ACC112 (cell line): ENCODE measurements around the gene USP22.
A peak's percentile ranks its signal among the peaks of the same experiment; 100 is the strongest.

Experiments used
- H2AFZ ChIP-seq: fragments of 200-600 bp; sonication (generic); one replicate; pipeline ENCODE4 v1.6.0; 2017; ENCODE audit warnings: antibody characterized with exemption, low read length; ENCODE audit not compliant: unreplicated experiment
- H3K27ac ChIP-seq: fragments of 200-600 bp; sonication (generic); 2 replicates; pipeline ENCODE4 v1.5.1; 2014; ENCODE audit warnings: low read depth, mild to moderate bottlenecking, antibody characterized with exemption, low read length, moderate library complexity
- H3K27me3 ChIP-seq: fragments of 200-600 bp; sonication (generic); 2 replicates; pipeline ENCODE4 v1.6.1; 2014; ENCODE audit warnings: mild to moderate bottlenecking, antibody characterized with exemption, low read length, moderate library complexity, mixed read lengths; ENCODE audit not compliant: insufficient read depth
- H3K36me3 ChIP-seq: fragments of 200-600 bp; sonication (generic); 2 replicates; pipeline ENCODE4 v1.6.1; 2016; ENCODE audit warnings: mild to moderate bottlenecking, antibody characterized with exemption, low read length, moderate library complexity, mixed read lengths; ENCODE audit not compliant: insufficient read depth
- H3K4me1 ChIP-seq: fragments of 200-600 bp; sonication (generic); one replicate; pipeline ENCODE4 v1.6.1; 2016; ENCODE audit warnings: low read length, mixed read lengths; ENCODE audit not compliant: insufficient read depth, unreplicated experiment, control insufficient read depth
- H3K4me3 ChIP-seq: fragments of 200-600 bp; sonication (generic); 2 replicates; pipeline ENCODE4 v1.5.1; 2014; ENCODE audit warnings: mild to moderate bottlenecking, low read depth, low read length
- H3K79me2 ChIP-seq: fragments of 200-600 bp; sonication (generic); one replicate; pipeline ENCODE4 v1.6.0; 2016; ENCODE audit warnings: low read length; ENCODE audit not compliant: control insufficient read depth, unreplicated experiment, insufficient read depth

The USP22 gene

DNA sequence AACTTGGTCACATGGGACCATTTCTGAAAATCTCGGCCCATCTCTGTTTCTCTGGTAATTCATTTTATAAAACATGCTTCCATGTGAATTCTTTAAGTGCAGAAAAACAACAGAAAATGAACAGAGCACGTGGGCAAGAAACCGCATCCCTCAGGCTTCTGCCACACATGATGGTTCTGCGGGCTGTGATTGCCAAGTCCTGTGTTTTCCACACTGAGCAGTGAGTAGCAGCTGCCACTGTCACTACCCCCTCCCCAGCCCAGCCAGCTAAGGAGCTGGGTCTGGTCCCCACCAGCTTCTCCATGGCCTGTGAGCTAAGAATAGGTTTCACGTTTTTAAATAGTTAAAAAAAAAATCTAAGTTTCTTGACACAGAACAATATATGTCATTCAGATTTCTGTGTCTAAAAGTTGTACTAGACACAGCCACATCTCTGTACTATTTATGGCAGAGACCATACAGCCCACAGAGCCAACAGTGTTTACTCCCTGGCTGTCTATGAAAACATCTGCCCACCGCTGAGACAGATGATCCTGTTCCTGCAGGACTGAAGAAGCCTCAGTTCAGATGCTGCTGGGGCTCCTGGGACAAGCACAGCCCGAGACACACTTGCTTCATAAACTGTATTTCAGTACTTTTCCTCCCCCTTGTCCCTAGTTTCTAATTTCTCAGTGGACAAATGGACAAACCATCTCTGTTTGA is 41.5 kb downstream of the USP22 start:
- no peak overlapping the region for H2AFZ ChIP-seq
- H3K36me3 ChIP-seq, result peaks cover 19% of the 10 kb centered on the region; the same call in 1 of the 2 replicates
- no peaks in the 10 kb centered on the region for H3K79me2 ChIP-seq
- H3K4me1 ChIP-seq, result peaks cover 12% of the 10 kb centered on the region
- H3K27ac ChIP-seq, result no peak overlapping the region
- no peak overlapping the region for H3K4me3 ChIP-seq
- H3K27me3 ChIP-seq, result no peaks in the 10 kb centered on the region

GRCh38 chr17:20999841-21000532 is 42.8 kb downstream of the USP22 start:
- H3K36me3 ChIP-seq, result peaks cover 11% of the 10 kb centered on the region; the same call in 1 of the 2 replicates
- H2AFZ ChIP-seq, result no peak overlapping the region
- peak overlapping the region; percentile 41 for H3K27ac ChIP-seq
- no peaks in the 10 kb centered on the region for H3K79me2 ChIP-seq
- no peaks in the 10 kb centered on the region for H3K27me3 ChIP-seq
- peaks cover 12% of the 10 kb centered on the region for H3K4me1 ChIP-seq
- no peak overlapping the region for H3K4me3 ChIP-seq

GRCh38 chr17:20999044-20999573 is 43.7 kb downstream of the USP22 start:
- H3K27ac ChIP-seq, result peak overlapping the region; percentile 41
- no peak overlapping the region for H3K4me3 ChIP-seq
- H3K27me3 ChIP-seq, result no peaks in the 10 kb centered on the region
- H3K79me2 ChIP-seq, result no peaks in the 10 kb centered on the region
- no peak overlapping the region for H2AFZ ChIP-seq
- peaks cover 5% of the 10 kb centered on the region; the same call in 1 of the 2 replicates for H3K36me3 ChIP-seq
- H3K4me1 ChIP-seq, result peaks cover 12% of the 10 kb centered on the region

DNA sequence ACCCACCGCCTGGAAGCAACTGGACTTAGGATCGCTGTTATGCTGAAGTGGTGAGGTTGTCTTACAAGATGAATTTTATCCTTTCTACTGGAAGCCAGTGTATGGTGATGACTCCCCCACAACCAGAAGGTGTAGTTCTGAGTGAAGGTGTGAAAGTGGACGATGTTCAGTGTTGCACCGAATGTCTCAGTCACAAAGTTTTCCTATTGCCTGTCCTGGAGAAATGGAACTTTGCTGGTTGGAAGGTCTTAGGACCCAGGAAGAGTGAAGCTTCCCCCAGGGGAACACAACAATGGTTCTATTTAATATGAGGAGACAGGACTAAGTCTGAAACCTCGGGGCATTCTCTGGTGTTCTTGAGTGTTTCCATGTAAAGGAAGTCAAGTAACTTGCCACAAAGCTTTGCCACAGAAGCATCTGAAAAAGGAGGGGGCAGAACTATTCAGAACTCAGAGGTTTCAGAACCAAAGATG is 44.2 kb downstream of the USP22 start:
- Histone ChIP-seq H3K27me3 (no peaks in the 10 kb centered on the region), H3K79me2 (no peaks in the 10 kb centered on the region), H3K4me3 (no peak overlapping the region), H3K36me3 (peaks cover 5% of the 10 kb centered on the region; the same call in 1 of the 2 replicates), H3K4me1 (peaks cover 12% of the 10 kb centered on the region), H2AFZ (no peak overlapping the region), H3K27ac (no peak overlapping the region)

DNA sequence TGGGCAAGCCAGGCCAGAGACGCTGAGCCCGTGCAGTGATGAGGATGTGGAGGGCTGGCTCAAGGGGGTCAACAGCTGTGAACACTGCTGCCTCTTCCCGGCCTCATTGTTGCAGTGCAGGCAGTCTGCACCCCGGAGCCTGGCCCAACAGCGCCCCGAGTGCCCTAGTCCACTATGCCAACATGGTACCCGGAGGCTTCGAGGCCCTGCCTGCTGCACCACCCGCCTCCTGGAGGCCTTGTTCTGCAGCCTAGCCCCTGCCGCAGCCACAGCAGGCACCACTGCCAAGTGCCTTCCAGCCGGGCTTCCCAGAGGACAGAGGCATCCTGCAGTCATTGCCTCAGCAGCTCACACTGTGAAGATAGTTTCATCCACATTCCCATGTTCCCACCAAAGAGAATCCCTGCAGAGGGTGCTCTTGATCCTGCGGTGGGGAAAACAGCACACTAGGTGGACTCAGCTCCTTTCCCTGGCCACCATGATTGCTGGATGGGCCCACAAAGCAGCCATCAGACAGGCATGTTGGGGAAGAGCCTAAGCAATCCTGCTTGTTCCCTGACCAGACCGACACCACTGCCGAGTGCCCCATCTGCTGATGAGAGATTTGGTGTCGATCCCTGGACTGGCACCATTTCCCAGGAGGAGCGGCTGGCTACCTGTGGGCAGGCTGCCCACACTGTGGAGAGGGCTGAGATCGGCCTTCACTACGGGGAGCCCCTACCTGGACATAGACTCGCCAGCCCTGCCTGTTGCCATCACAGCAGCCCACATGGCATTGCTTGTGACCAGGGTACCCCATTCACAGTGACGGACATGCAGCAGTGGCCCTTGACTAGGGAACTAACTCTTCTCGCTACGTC is 44.9 kb downstream of the USP22 start:
- peaks cover 15% of the 10 kb centered on the region for H3K4me1 ChIP-seq
- H3K27me3 ChIP-seq, result no peaks in the 10 kb centered on the region
- peaks cover 5% of the 10 kb centered on the region; the same call in 1 of the 2 replicates for H3K36me3 ChIP-seq
- H2AFZ ChIP-seq, result no peak overlapping the region
- H3K4me3 ChIP-seq, result no peak overlapping the region
- H3K79me2 ChIP-seq, result no peaks in the 10 kb centered on the region
- no peak overlapping the region for H3K27ac ChIP-seq

GRCh38 chr17:20996724-20997615 is 45.8 kb downstream of the USP22 start:
- H3K79me2 ChIP-seq, result no peaks in the 10 kb centered on the region
- no peak overlapping the region for H3K27ac ChIP-seq
- peaks cover 3% of the 10 kb centered on the region; the same call in 1 of the 2 replicates for H3K36me3 ChIP-seq
- H3K4me1 ChIP-seq, result peaks cover 15% of the 10 kb centered on the region
- H2AFZ ChIP-seq, result no peak overlapping the region
- no peak overlapping the region for H3K4me3 ChIP-seq
- H3K27me3 ChIP-seq, result no peaks in the 10 kb centered on the region

DNA sequence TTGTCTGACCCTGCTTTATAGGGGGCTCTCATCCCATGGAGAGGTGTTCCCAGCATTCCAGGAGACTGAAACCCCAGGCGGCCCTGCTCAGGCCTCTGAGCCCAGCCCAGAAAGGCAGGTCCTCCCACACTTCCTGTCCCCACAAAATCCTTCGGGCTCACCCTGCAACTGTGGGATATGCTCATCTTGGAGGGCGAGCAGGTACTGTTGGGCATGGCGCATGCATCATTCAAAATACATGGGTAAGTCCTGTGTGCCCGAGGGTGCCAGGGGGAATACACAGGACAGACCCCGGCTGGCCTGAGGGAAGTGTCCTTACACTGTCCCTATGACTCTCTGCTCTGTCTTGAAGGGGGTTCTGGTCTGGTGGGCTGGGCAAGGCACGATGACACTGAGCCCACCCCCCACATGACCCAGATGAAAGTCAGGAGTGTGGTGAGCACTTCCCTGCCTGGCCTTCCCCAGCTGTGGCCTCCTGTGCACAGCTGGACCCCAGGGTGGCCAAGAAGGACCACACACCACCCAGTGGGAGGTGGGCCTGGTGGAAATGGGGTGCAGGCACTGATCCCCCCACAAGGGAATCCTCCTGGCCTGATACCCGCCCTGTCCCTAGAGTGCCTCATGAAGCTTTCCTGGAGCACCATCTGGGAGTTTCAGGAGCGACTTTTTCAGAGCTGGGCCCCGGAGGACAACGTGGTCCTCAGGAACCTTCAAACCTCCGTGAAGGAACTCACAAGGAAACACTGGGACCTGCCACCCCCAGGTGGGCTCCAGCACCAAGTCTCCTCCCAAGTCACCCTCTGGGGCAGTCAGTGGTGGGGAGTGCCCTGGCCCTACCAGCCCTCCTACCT is 46.7 kb downstream of the USP22 start:
- no peak overlapping the region for H3K27ac ChIP-seq
- no peak overlapping the region for H2AFZ ChIP-seq
- H3K79me2 ChIP-seq, result no peaks in the 10 kb centered on the region
- no peaks in the 10 kb centered on the region for H3K27me3 ChIP-seq
- no peaks in the 10 kb centered on the region for H3K36me3 ChIP-seq
- peaks cover 15% of the 10 kb centered on the region for H3K4me1 ChIP-seq
- H3K4me3 ChIP-seq, result no peak overlapping the region

DNA sequence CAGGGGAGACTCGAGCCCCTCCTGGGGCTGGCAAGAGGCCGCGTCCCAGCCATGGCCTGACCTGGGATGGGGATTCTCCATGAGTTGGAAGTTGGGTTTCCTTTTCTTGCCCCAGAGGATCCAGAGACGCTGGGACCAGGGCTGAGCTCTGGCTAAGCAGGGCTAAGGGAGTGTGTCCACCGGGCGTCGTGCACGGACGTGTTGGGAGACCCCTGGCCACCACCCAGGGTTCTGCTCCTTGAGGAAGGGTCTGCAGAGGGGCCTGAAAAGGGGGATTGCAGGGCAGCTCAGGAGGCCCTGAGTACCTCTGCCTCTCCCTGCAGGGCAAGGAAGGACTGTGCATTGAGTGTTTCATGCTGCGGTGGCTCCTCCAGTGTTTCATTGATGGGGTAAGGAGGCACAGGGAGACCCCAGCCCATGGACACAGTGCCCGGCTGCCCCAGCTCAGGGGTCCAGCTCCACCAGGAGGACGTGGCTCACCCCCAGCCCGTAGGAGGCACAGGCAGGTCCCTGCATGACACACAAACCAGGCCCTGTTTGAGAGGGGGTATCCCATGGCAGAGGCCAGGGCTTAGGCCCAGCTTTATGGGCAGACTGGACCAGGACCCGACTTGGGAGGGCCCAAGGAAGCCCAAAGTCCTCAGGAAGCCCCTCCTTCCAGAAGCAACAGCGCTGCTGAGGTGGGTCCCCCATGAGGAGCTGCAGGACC is 47.5 kb downstream of the USP22 start:
- Histone ChIP-seq H3K4me1 (peaks cover 15% of the 10 kb centered on the region), H3K27ac (no peak overlapping the region), H2AFZ (no peak overlapping the region), H3K27me3 (no peaks in the 10 kb centered on the region), H3K36me3 (no peaks in the 10 kb centered on the region), H3K79me2 (no peaks in the 10 kb centered on the region), H3K4me3 (no peak overlapping the region)

DNA sequence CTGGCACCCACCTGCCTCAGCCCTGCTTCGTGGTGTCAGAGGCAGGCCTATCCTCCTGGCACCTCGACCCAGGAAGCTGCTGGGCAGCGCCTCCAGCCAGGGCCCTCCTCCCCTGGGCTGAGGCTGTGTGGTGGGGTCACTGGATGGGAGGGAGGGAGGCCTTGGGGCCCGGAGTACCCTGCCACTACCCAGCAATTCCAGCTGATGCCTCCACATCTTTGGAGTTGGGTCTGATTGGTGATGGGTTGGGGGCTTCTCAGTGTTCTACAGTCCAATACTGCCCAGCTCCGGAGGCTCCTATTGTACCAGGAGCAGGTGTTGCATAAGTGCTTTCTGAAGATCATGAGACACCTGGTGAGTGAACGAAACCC is 48.0 kb downstream of the USP22 start:
- Histone ChIP-seq H3K4me1 (peaks cover 12% of the 10 kb centered on the region), H3K27ac (no peak overlapping the region), H2AFZ (no peak overlapping the region), H3K79me2 (no peaks in the 10 kb centered on the region), H3K27me3 (no peaks in the 10 kb centered on the region), H3K4me3 (no peak overlapping the region), H3K36me3 (no peaks in the 10 kb centered on the region)
